ENCODE results near the gene RHEBL1. TPM values are rescaled to one million over a fixed set of nuclear protein-coding genes. Genes with fewer than 3 reads are reported as not detected.

The RHEBL1 gene
- 14.2 and 19.6 TPM in 2 replicates for polyA plus RNA-seq (2014; cell fraction: cytosol; rRNA removed)
- polyA plus RNA-seq (2014; cell fraction: nucleus; rRNA removed): 14.3 and 15.4 TPM in 2 replicates

GRCh38 chr12:49069507-49070346 lies at the start of gene RHEBL1:
Gene RHEBL1, minus strand, starts transcription at chr12:49069979. Its CDS starts 194 bp downstream, at chr12:49069785.
- peak; percentile 98 for DNase-seq (ENCODE audit: low spot score)

DNA sequence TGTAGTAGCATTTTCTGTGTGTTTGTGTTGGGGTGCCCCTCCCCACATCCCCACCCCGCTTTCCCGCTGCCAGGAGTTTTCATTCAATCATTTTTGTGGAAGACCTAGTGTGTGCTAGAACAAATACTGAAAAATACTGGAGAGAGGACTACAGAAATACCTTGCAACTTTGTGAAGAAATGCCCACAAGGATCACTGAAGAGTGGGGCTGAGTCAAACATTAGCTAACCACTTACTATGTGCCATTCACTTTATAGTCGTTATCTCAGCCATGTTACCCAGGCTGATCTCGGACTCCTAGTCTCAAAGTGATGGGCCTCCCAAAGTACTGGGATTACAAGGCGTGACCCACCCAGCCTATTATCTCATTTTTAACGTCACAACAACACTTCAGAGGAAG lies 41.4 kb upstream of the RHEBL1 start:
- DNase-seq (ENCODE audit: low spot score): no peak

DNA sequence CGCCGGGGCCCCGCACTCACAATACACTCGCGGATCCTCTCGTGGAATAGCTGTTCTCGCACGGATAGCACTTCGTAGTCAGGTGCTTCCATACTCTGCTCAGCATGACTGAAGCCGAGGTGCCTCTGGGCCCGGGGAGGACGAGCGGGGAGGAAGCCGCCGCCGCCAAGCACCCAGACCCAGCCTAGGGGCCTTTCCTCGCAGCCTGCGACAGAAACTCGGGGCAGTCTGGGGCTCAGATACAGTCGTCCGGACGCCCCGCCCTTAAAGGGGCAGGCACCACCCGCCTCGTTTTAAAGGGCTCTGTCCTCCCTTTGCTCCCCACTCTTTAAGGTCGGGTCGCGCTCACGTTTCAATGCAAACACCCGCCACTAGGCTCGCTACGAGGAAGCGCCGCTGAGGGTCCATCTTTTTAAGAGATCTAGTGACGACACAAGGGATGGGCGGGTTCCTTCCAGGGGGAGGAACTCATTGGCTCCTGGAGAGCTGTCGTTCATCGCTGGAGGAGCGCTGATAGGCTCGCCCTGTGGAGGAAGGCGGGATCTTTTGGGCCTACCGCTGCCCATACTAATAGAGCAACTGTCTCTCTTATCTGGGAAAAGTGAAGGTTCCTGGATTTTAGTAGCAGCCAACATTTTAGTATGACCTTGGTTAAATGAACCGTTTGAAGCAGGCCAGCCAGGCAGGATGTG lies 40.8 kb upstream of the RHEBL1 start, which contains the start of gene LMBR1L:
TSS of gene LMBR1L (minus strand) at position 384 of the 692 bp plus-strand sequence. CDS start at position 92, 292 bp downstream.
- DNase-seq (ENCODE audit: low spot score): peak; percentile 99

- no peak for DNase-seq (ENCODE audit: low spot score)
Measured at GRCh38 chr12:49109641-49110463, 40.1 kb upstream of the RHEBL1 start.

DNA sequence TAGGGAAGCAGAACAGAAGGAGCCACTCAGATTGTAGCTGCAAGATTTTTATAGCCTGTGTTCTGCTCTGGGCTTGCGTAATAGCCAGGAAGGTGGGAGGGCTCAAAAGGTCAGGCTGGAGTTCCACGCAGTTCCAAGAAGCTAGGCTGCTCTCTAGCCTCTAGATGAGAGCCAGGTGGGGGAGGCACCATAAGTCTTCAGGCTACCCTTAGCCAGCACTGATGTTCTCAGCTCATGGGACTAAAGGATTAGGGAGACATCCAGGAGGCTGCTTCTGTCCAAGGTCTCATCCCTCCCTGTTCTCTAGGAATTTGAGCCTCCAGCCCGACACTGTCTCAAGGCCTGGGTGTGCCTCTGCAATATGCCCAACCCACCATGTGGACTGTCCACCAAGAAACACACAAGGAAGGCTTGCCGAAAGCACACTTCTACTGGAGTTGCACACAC lies 39.2 kb upstream of the RHEBL1 start:
- no peak for DNase-seq (ENCODE audit: low spot score)

DNA sequence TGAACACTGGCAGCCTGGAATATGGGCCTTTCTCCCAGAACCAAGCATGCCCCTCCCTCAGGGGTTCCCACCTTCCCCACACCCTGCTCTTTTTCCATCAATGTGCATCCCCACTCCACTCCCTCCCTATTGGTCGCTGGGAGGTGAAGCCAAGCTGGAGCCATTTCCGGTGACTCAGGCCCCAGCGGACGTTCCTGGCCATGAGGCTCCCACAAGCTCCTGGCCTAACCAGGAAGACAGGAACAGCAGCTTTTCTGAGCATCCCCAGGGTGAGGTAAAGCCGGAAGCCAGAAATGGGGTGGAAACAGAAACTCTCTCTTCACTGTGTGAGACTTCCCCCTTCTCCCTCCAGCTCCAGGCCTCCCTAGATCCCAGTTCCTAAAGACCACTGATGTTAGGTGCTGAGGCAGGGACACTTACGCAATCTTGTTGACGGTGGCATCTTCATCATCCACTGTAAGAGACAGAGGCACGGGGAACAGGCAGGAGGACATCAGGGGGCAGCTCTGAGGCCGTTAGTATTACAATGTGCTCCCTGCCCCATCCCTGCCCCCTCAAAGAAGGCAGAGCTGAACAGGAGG lies 35.8 kb upstream of the RHEBL1 start:
- DNase-seq (ENCODE audit: low spot score): no peak

DNA sequence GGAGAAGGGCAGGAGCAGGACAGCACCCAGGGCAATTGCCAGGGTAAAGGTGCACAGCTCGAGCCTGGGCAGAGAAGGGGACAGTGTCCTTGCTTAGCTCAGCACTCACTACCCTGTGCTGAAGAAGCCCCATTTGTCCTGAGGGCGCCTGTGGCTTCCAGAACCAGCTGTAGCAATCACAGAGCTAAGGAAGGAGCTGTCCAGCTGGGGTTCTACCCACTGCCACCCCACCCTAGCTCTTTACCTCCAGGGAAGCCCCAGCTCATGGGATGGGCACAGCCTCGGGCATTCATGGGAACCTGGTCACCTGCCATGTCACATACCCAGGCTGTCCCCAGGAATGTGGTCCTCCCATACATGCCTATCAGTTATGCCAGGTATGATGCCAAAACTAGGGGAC lies 35.0 kb upstream of the RHEBL1 start:
- DNase-seq (ENCODE audit: low spot score): no peak

- no peak for DNase-seq (ENCODE audit: low spot score)
Measured at GRCh38 chr12:49100380-49100779, 30.6 kb upstream of the RHEBL1 start.

DNA sequence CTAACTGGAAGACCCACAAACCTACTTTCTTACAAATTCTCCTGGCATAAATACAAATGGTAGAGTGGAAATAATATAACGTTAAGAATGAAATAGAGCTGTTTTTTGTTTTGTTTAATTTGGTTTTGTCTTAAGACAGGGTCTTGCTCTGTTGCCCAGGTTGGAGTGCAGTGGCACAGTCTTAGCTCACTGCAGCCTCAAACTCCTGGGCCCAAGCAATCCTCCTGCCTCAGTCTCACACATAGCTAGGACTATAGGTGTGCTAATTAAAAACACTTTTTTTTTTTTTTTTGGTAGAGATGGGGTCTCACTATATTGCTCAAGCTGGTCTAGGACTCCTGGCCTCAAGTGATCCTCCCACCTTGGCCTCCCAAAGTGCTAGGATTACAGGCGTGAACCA lies 28.9 kb upstream of the RHEBL1 start:
- no peak for DNase-seq (ENCODE audit: low spot score)

GRCh38 chr12:49098035-49098451 lies 28.3 kb upstream of the RHEBL1 start:
- DNase-seq (ENCODE audit: low spot score): peak; percentile 58

DNA sequence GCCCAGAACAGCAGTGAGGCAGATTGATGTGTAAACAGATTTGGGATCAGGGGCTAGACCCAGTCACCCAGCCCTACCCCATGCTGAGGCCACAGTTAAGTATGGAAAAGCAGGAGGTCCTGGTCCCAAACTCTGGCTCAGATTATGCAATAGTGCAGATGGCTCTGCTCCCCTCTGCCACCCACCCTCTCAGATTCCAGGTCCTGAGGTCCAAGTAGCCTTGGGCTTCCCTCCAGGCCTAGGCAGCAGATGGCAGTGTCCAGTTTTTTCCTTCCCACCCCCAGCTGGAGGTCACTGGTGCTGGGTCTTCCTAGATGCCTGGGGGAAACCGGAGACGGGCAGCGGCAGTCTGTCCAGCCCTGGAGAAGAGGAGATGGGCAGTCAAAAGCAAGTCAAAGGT lies 27.6 kb upstream of the RHEBL1 start:
- no peak for DNase-seq (ENCODE audit: low spot score)

DNA sequence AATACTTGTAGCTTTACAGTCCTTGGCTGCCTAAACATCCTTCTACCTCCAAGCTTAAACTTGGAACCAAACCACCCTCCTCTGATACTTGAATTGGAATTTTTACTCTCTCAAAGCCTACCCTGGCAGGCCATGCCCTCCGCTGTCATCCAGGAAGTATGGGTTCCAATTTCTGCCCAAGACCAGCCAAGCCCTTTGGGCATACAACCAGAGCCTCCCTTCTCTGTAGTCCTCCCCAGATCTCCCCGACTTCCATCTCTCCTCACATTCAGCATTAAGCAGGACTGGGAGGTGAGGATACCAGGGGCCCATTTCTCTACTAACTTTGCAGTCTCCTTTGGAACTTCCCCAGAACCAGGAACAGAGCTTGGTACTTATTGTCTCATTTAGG lies 25.2 kb upstream of the RHEBL1 start:
- no peak for DNase-seq (ENCODE audit: low spot score)

DNA sequence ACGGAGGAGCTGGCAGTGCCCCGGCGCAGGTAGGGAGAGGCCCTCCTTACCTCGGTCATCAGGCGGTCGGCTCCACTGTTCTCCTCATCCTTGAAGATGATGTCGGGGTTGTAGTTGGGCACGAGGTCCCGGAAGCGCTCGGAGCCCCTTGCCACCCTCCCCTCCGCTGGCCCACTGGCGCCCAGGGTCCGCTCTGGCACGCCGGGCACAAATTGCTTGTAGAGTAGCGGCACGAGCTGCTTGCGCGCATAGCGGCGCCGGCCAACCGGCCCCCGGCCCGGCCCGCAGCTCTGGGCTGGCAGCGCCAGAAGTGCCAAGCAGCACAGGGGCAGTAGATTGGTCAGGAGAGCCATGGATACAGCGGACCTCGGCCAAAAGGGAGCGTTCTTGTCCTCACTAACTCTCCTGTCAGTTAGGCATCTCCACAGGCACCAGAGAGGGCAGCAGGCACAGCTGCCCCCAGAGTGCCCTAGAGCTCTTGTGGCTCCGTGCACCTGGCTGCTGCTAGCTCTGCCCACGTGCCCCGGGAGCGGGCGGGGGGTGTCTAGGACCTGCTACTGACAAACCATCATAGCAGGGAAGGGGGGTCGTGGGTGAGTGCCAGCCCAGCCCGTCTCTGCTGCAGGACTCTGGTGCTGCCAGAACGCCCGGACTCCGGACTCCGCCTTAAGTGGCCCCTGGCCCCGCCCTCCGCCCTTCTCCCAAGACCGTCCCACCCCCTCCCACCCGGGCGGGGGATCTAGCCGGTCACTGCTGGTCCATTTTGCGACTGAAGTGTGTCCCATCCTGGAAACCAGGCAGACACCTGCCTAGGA lies 24.6 kb upstream of the RHEBL1 start, which contains the start of gene DHH:
TSS of gene DHH (minus strand) at position 642 of the 815 bp plus-strand sequence. CDS start at position 353, 289 bp downstream.
- no peak for DNase-seq (ENCODE audit: low spot score)

DNA sequence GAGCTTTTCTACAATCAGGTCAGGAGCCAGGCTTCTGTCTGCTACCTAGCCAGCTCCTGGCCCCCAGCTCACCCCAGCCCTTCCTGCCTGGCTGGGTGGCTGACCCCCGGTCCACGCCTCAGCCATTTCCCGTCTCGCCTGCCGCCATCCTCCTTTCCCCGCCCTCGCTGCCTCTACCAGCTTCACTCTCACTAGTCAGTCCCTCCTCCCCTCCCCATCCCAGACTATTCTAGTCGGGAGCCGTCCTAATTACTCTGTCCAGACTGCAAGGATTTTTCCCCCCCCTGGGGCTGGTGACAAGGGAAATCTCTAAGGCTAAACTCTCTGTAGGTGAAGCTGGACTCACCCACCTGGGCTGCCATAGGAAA lies 24.0 kb upstream of the RHEBL1 start:
- no peak for DNase-seq (ENCODE audit: low spot score)

DNA sequence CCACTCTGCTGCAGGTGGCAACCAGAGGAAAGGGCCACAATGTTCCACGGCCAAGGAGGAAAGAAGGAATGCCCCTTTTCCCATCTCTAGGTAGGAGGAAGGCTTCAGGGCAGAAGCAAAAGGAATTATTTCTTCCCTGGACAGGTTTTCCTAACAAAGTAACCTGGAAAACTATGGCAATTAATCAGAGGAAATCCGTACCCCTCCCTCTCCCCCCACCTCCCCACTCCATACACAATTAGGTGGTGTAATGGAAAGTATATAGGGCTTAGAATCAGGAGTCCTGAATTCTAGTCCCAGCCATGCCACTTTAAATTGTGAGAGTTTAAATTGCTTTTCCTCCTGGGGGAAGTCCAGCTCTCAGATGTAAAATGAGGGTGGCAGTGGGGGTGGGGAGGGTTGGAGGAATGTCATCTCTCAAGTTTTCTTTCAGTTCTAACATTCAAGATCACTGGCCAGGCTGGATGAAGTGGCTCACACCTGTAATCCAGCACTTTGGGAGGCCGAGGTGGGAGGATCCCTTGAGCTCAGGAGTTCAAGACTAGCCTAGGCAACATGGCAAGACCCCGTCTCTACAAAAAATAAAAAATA lies 23.1 kb upstream of the RHEBL1 start:
- no peak for DNase-seq (ENCODE audit: low spot score)

DNA sequence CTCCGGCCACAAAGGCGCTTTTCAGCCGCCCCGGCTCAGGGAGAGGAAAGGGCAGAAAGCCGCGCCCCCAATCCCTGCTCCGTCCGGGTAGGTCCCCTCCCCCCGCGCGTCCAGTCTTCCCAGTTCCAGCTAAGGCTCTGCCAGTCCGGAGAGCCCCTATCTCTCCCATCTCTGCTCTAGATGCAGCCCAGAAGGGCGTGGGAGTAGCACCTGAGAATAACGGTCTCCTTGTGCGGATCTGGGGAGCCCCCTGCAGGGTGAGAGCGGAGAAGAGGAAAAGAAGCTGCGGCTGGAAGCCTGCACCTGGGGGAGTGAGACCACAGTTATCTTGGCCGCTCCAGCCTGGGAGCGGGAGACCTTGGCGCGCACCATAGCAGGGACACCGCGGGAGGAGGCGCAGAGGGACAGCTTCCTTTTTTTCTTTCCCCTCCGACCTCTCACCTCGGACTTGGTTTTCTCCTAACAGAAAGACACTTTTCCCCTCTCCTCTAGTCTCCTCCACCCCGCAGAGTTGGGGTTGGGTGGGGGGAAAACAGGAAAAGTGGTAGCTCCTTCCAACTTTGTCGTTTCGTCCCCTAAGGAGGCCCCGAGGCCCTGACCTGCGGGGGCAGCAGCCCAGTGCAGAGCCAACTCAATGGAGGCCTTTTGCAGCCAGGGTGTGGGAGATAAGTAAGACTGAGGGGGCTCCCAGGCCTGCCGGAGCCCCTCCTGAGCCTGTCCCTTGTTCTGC lies 22.5 kb upstream of the RHEBL1 start:
- peak; percentile 74 for DNase-seq (ENCODE audit: low spot score)

- no peak for DNase-seq (ENCODE audit: low spot score)
Measured at GRCh38 chr12:49091836-49092085, 22.0 kb upstream of the RHEBL1 start.

DNA sequence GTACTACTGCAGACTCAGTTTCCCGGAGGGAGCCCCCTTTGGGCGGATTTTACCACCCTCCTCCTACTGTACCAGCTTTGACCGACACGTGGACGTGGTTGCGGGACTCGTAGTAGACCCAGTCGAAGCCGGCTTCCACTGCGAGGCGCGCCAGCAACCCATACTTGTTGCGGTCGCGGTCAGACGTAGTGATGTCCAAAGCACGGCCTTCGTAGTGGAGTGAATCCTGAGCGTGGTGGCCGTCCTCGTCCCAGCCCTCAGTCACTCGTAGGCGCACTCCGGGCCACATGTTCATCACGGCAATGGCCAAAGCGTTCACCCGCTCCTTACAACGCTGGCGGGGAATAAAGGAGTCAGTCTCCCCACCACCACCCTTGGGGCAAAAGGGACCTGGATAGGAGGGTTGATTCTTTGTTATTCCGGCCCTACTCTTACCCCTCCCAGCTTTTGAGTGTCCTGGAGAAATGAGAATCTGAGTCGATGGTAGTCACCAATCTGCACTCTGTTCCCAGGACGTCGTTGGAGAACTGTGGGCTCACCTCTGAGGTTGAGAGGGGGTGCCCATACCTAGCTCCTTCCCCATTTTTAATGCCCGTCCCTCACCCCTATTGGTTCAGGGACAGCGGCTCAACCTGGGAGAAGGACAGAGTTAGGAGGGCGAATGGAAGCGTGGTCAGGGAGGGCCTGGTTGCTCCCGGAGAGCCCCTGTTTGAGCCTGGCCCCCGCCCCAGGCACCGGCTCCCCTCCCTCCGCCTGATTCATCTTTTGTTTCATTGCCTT lies 21.5 kb upstream of the RHEBL1 start:
- no peak for DNase-seq (ENCODE audit: low spot score)
